Common myeloid progenitor, CD34-positive (primary cell): ENCODE results near the gene NR4A1.
"Not testable (repeated sequence)": the region's sequence is repeated elsewhere in the genome, so short reads cannot be mapped to it uniquely, and the experiment has no call there.

Experiments
- CTCF ChIA-PET: fragments of 350-600 bp; sonication (Branson Sonifier 250); formaldehyde crosslinking; loops from one replicate; lab custom pipeline; 2021; ENCODE audit warnings: antibody characterized with exemption; lab: Charles Lee
- POLR2A ChIA-PET: fragments of 350-600 bp; sonication (Branson Sonifier 250); formaldehyde crosslinking; loops from one replicate; lab custom pipeline; 2021; ENCODE audit warnings: antibody characterized with exemption; lab: Charles Lee
- DNase-seq, 3 donors: peaks; one replicate each; pipeline versions ENCODE4 v3.0.0 to v3.0.0-alpha.2; 2013
- H3K27ac ChIP-seq, 2 experiments: 1 replicate in 1 of 2; 2 replicates in 1 of 2; pipeline ENCODE4 v1.7.0; 2013; ENCODE audit warnings: inconsistent platforms in 2 of 2, low read length in 2 of 2, mild to moderate bottlenecking in 2 of 2, low read depth in 1 of 2, moderate library complexity in 1 of 2; ENCODE audit not compliant: severe bottlenecking in 2 of 2, insufficient read depth in 1 of 2, poor library complexity in 1 of 2
- H3K27me3 ChIP-seq, 5 experiments: replicated peaks in 2 of 5; 1 replicate in 3 of 5; 2 replicates in 2 of 5; pipeline versions ENCODE4 v1.6.1 to v1.7.0; 2013; ENCODE audit warnings: low read length in 4 of 5, mild to moderate bottlenecking in 2 of 5, moderate library complexity in 2 of 5, inconsistent platforms in 1 of 5; ENCODE audit not compliant: insufficient read depth in 5 of 5, control insufficient read depth in 4 of 5
- H3K36me3 ChIP-seq, 4 experiments: 1 replicate in 2 of 4; 2 replicates in 2 of 4; pipeline versions ENCODE4 v1.6.1 to v1.7.0; 2013; ENCODE audit warnings: low read length in 3 of 4, control low read depth in 1 of 4, mild to moderate bottlenecking in 1 of 4; ENCODE audit not compliant: control insufficient read depth in 4 of 4, insufficient read depth in 4 of 4
- H3K4me1 ChIP-seq, 4 experiments: 1 replicate in 3 of 4; 2 replicates in 1 of 4; pipeline versions ENCODE4 v1.6.1 to v1.7.1; 2013; ENCODE audit warnings: low read length in 3 of 4, mild to moderate bottlenecking in 3 of 4, control low read depth in 1 of 4, inconsistent platforms in 1 of 4, moderate library complexity in 1 of 4; ENCODE audit not compliant: control insufficient read depth in 4 of 4, insufficient read depth in 4 of 4; ENCODE audit errors: control extremely low read depth in 1 of 4
- H3K4me3 ChIP-seq, 7 experiments: 1 replicate in 4 of 7; 2 replicates in 3 of 7; pipeline versions ENCODE4 v1.5.1 to v1.7.0; 2013; ENCODE audit warnings: mild to moderate bottlenecking in 7 of 7, low read length in 6 of 7, moderate library complexity in 6 of 7, inconsistent platforms in 2 of 7, low read depth in 2 of 7, control low read depth in 1 of 7; ENCODE audit not compliant: insufficient read depth in 4 of 7, control insufficient read depth in 1 of 7; ENCODE audit errors: extremely low read depth in 1 of 7
- H3K9me3 ChIP-seq, 5 experiments: 1 replicate in 4 of 5; 2 replicates in 1 of 5; pipeline versions ENCODE4 v1.6.1 to v1.7.1; 2013; ENCODE audit warnings: low read length in 4 of 5, mild to moderate bottlenecking in 2 of 5, inconsistent platforms in 1 of 5, low read depth in 1 of 5, moderate library complexity in 1 of 5; ENCODE audit not compliant: control insufficient read depth in 4 of 5, insufficient read depth in 2 of 5; ENCODE audit errors: control extremely low read depth in 1 of 5
- WGBS: methylation state at CpG from one replicate; pipeline ENCODE4 v1.1.5; 2013; ENCODE audit not compliant: insufficient coverage; 5-methylcytosine and 5-hydroxymethylcytosine counted together

NR4A1 gene

DNA sequence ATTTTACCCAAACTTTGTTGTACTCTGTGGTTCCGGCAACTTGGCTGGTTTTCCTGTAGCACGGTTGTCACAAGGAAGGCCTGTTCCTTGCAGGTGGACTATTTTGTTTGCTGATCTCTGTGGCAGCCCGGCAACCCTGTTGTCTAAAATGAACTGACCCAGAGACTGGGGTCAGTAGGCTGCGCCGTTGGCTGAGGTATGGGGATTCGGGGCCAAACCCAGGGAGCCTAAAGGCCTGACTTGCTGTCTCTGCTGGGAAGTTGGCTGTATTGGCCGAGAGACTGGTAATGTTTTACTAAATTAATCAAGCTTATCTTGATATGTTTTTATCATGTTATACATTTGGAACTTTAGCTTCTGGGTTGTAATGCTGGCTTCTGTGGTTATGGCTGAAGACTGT is 42.1 kb downstream of the NR4A1 start:
- H3K27ac ChIP-seq, result no peak overlapping the region
- 97% methylated on average over 5 of the region's 7 CpGs for WGBS
- peaks cover 2 to 54% (median 12%) of the 10 kb centered on the region in 5 experiments for H3K27me3 ChIP-seq
- H3K4me1 ChIP-seq, result no peaks in the 10 kb centered on the region
- H3K36me3 ChIP-seq, result no peaks in the 10 kb centered on the region
- H3K9me3 ChIP-seq, result no peaks in the 10 kb centered on the region
- ChIA-PET POLR2A (no interaction called here), CTCF (interaction anchor here (1.0 kb wide), 1 partner anchor 9 kb away, joined by 5 read pairs; no protein-coding TSS in a partner anchor)
- DNase-seq, result no peak
- H3K4me3 ChIP-seq, result no peak overlapping the region

DNA sequence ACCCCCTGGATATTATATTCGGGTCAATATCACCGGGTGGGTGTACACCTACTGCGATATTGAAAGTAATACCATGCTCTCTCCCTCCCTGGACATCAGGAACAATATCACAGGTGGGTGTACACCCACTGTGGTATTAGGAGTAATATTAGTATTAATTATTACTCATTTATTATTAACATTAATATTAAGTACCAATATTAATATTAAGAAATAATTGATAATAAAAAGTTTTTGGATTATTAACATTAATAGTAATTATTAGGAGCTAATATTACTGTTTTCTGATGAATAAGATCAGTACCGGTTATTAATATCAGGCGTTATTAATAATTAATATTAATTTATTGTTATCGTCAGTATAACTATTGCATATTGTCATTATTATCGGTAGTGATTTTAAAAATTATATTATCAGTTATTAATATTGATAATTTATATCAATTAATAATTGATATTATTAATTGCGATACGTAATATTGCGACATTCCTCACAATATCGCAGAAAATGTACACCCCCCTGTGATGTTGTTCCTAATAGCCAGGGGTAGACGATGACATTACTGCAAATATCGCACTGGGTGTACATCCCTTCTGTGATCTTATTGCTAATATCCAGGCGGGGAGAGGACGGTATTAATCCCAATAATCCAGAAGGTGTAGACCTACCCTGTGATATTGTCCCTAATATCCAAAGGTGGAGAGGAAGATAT is 45.2 kb downstream of the NR4A1 start:
- H3K27me3 ChIP-seq, result peaks cover 2 to 32% (median 9%) of the 10 kb centered on the region in 5 experiments
- CTCF ChIA-PET, result no interaction called here
- no peak overlapping the region for H3K4me3 ChIP-seq
- WGBS, result 94% methylated on average over 5 of the region's 15 CpGs
- DNase-seq, result no peak
- H3K36me3 ChIP-seq, result no peaks in the 10 kb centered on the region
- POLR2A ChIA-PET, result no interaction called here
- H3K27ac ChIP-seq, result no peak overlapping the region
- H3K9me3 ChIP-seq, result no peaks in the 10 kb centered on the region
- no peaks in the 10 kb centered on the region for H3K4me1 ChIP-seq

DNA sequence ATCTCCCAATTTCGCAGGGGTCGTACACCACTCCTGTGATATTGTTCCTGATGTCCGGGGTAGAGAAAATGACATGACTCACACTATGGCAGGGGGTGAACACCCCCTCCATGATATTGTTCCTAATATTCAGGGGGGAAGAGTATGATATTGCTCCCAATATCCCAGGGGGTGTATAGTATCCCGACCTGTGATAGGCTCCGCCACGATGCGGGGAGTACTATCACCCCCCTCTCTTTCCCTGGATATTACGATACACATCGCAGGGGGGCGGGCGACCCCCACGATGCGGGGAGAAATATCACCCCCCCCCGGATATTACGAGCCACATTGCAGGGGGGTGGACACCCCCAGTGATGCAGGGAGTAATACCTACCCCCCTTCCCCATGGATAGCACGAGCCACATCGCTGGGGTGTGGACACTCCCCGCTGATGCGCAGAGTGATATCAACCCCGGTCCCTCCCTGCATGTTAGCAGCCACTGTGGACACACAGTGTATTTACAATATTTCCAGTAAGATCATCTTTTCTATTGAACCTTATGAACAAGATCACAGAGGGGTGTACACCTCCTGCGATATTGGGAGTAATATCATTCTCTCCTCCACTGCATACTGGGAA is 45.9 kb downstream of the NR4A1 start:
- H3K36me3 ChIP-seq, result no peaks in the 10 kb centered on the region
- CTCF ChIA-PET, result no interaction called here
- H3K4me3 ChIP-seq, result no peak overlapping the region
- POLR2A ChIA-PET, result no interaction called here
- no peak for DNase-seq
- no peak overlapping the region for H3K27ac ChIP-seq
- H3K27me3 ChIP-seq, result peaks cover 0 to 28% (median 9%) of the 10 kb centered on the region in 5 experiments
- no peaks in the 10 kb centered on the region for H3K9me3 ChIP-seq
- 70% methylated on average over 5 of the region's 21 CpGs for WGBS
- H3K4me1 ChIP-seq, result no peaks in the 10 kb centered on the region

DNA sequence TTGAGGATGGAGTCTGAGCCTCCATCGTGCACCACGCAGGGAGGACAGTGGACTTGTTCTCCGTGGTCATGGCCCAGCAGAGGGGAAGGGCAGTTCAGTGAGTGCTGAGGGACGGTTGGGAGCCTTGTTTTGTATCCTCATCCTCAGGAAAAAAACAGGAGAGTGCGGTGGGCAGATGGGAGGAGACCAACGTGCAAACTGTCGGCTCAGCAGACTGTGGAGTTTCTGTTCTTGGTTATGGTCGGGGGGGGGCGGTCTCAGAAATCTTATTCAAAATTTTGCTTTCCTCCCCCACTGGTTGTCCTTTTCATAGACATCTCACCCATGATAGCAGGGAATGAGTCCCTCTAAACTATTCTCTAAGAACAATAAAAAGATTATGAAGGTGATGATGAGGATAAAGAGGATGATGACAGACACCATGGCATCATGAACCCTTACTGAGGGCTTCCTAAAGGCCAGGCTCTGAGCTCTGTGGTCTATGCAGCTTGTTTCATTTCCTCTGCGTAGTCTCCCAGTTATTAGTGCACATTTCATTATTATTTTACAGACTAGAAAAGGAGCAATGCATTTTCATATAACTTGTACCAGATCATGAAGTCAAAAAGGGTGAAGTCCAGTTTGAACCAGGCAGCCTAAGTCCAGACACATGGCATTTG is 53.3 kb downstream of the NR4A1 start:
- POLR2A ChIA-PET, DNase-seq, H3K4me1 ChIP-seq, H3K9me3 ChIP-seq, H3K36me3 ChIP-seq, H3K4me3 ChIP-seq, H3K27ac ChIP-seq: not testable (repeated sequence)
- WGBS, result 78% methylated on average over 10 of the region's 10 CpGs
- peaks cover 0 to 25% (median 5%) of the 10 kb centered on the region in 5 experiments for H3K27me3 ChIP-seq
- CTCF ChIA-PET, result interaction anchor here (1.2 to 1.6 kb wide), 2 partner anchors 15 to 17 kb away, joined by 3 read pairs; no protein-coding TSS in a partner anchor
